Activated T-cell treated with anti-CD3 and anti-CD28 coated beads, Interleukin-2, amount 50 U/mL, for 48 hours (primary cell): Measurements from ENCODE around the gene MATK.

ENCODE experiments used
- DNase-seq, 2 experiments: peaks; one replicate each; pipeline ENCODE4 v3.0.0-alpha.2; 2020

Gene MATK

DNA sequence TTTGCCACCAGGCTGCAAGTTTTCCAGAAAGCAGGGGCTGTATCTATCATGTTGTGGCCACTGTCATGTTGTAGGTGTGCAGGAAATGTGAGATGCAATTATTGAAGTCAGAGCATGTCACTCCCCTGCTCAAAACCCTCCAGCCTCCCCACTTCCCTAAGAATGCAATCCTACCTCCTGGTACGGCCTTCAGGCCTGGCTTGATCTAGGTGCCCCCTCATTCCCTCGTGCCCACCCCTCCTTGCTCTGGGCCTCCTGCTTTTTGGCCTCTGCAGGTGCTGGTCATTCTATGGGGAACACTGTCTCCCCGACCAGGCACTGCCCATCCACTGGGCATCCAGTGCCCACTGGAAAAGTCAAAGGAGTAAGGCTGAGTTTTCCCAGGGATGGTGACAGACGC, 28.5 kb upstream of the MATK start:
- no peak for DNase-seq

DNA sequence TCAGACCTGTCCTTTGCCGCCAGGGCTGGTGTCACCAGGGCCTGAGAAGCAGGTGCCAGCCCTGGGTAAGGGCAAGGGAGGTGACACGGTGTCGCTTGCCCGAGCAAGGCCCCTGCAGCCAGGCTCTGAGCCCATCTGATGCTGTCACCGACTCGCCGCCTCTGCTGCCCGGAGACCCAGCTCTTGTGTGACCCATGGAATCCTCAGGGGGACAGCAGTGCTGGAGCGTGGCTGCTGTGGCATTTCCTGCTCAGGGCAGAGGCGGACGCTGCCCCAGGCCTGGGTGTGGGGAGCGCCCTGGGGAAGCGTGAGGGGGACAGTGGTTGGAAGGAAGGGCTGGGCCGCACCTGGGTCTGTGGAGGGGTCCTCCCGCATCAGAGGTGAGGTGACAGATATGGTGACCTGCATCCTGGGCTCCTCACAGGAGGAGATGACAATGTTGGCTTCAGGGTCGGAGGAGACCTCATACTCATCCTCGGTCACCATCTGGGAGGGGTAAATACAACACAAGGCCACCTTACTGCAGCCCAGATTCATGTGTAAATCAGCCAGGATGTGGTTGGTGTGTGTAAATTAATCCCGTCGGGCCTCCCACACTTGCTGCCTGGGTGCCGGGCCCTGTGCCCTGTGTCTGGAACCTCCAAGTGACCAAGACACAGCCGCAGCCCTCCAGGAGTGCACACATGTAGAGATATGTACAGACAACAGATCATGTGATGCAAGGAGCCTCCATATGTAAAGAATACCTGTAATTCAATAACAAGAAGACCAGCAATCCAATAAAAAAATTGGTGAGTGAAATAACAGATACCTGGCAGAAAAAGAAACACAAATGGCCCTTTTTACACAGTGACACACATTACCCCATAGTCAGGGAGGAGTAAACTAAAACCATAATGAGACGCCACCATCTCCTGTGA, 27.6 kb upstream of the MATK start:
- peak; percentile 37 to 43 for DNase-seq

DNA sequence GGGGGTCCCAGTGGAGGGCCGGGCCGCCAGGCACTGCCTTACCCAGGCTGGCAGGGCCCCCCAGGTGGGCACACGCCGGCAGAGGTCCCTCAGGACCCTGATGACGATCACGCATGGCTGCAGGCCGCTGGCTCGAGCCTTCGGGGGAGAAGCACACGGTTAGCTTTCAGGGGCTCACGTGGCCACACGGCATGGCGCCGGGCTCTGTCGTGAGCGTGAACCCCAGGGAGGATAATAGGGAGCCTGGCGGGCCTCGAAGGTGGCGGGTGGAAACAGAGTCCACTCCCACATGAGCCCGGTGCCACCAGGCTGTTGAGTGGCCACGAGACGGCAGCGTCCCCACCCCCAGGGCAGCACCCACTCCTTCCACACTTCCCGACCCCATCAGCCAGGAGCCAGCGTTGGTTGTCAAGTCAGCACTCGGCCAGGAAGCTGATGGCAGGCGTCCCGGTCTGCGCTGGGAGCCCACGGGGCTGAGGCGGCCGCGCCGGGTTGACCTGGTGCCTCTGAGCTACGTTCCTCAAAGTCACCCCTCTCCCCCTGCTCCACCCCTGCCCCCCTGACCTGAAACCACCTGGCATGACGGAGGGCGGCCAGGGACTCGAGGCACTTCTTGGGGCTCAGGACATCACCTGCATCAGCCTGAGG, 24.7 kb upstream of the MATK start:
- DNase-seq = no peak

DNA sequence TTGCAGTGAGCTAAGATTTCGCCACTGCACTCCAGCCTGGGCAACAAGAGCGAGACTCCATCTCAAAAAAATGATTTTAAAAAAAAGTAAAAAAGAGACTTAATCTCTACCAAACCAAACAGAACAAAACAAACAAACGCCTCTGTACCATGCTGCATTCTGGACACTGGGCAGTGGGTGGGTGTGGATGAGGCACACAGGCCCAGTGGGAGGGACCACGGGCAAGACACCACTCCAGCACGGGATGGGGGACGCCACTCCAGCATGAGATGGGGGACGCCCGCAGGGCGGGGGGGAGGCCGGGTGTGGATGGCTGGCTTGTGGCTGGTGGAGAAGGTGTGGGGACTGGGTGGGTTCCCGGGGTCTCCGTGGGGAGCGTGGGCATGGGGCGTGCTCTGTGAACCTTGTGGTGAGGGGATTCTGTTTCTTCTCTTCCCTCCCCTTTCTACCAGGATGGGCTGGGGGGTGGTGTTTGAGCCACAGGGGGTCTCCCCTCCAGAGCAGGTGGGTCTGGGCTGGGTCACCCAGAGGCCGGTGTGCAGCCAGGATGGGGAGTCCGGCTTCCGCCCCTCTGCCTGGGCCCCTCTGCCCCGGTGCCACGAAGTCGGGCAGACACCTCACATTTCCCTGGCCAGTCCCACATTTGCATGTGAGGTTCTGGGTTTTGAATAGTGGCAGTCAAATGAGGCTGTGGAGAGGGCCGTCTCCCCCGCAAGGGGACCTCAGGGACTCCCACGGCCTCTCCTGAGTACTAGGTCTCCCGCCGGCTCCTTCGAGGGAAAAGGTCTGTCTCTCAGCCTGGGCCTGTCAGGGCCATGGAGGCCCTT, 23.9 kb upstream of the MATK start:
- DNase-seq = no peak

DNA sequence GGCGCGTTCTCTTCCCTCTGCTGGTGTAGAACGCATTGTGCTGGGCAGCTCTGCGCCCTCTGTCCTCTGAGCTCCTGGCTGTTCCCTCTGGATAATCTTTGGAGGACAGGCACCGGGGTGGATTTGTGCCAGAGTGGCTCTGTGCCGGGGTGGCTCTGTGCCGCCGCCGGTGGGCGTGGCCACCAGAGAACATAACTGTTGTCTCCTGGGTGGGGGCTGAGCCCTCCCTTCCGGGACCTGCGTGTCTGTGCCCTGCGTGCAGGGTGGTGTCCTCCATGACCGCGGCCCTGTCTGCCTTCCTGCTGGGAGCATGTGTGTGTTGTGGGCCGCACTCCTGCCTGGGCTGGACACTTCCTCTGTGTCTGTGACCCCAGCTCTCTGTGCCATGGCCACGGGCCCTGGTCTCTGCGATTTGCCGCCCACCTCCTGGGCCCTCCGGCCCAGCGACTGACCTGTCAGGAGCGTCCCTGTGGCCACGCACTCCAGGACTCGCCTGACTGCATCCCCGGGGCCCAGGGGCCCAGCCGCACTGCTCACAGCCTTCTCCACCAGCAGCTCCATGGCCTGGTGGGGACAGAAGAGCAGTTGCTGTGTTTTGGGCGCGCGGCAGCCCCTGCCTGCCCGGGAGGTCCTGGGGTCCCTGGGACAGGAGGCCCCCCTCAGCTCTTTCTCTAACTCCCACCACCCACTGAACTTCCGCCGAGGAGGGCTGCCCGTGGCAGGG, 22.4 kb upstream of the MATK start:
- DNase-seq = no peak

DNA sequence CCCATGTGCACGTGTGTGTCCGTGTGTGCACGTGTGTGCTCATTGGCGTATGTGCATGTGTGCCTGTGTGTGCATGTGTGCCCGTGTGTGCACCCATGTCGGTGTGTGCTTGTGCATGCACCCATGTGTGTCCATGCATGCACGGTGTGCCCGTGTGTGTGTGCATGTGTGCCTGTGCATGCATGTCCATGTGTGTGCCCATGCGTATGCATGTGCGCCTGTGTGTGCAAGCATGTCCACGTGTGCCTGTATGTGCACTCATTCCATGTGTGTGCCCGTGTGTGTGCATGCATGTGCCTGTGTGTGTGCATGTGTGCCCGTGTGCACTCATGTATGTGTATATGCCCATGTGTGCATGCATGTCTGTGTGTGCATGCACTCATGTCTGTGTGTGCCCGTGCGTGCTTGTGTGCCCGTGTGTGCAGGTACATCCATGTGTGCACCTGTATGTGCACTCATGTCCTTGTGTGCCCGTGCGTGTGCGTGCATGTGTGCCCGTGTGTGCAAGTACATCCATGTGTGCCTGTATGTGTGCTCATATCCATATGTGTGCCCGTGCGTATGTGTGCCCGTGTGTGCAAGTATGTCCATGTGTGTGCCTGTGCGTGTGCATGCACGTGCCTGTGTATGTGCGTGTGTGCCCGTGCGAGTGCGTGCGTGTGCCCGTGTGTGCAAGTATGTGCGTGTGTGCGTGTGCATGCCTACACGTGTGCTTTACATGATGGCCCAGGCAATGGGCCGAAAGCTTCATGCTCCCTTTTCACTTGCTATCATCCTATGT, 21.6 kb upstream of the MATK start:
- no peak for DNase-seq

DNA sequence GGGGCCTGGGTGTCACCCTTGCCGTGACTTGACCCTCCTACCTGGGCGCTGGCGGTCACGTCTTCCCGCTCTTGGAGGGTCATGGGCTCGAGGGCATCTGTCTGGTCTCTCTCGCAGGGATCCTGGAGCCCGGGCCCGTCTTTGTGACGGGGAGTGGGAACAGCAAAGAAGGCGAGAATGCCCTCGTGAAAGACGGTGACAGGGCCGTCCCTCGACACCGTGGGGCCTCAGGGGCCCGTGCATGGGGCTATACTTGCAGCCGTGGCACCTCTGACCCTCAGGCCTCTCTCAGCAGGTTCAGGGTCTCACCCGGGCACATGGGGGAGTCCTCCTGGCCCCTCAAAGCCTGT, 20.9 kb upstream of the MATK start:
- DNase-seq = no peak

DNA sequence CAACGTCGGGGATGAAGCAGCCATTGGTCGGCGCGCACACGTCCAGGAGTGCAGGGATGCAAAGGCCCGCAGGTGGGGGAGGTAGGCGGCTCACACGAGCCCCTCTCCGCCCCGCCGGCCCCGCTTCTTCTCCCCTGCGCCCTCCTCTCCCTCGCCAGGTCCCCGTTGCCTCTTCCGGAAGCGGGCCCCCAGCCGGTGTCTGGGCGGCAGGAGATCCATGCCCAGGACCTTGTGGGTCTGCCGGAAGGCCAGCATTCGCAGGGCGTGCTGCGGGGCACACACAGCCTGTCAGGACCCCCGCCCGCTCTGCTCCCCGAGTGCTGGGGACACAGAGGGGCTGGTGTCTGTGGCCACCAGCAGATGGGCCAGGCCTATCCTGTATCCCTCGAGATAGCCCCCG, 19.7 kb upstream of the MATK start:
- DNase-seq = no peak

DNA sequence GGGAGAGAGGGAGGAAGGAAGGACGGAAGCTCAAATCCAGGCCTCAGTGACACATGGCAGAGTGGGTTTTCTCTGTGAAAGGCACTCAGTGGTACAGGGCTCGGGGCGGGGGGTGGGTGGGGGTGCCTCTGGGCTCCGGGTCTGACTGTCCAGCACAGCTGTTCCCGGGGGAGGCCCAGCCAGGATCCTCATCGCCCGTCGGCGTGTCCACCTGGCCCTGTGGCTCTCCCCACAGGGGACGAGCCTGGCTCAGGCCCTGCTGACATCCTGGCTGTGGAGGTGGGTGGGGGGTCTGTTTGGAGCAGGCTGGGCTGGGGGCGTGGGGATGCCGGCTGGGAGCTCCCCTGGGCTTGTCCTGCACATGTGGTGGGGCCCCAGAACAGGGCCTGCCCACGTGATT, 18.2 kb upstream of the MATK start:
- no peak for DNase-seq

DNA sequence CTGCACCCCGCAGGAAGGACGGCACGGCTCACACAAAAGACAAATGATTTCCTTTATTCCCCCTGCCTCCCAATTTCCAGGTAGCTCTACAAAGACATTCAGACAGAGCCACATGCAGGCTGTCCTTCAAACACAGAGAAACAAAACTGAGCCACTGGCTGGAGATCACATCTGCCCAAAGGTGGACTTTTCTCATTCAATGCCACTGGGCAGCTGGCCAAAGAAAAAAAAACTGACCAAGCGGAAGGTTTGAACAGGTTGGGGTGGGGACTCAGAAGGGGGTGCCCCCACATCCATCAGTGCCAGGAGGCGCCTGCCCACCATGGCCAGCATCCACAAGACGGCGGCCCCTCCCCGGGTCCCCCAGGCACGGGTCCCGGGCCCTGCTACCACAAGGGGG, 17.8 kb upstream of the MATK start:
- DNase-seq = no peak

DNA sequence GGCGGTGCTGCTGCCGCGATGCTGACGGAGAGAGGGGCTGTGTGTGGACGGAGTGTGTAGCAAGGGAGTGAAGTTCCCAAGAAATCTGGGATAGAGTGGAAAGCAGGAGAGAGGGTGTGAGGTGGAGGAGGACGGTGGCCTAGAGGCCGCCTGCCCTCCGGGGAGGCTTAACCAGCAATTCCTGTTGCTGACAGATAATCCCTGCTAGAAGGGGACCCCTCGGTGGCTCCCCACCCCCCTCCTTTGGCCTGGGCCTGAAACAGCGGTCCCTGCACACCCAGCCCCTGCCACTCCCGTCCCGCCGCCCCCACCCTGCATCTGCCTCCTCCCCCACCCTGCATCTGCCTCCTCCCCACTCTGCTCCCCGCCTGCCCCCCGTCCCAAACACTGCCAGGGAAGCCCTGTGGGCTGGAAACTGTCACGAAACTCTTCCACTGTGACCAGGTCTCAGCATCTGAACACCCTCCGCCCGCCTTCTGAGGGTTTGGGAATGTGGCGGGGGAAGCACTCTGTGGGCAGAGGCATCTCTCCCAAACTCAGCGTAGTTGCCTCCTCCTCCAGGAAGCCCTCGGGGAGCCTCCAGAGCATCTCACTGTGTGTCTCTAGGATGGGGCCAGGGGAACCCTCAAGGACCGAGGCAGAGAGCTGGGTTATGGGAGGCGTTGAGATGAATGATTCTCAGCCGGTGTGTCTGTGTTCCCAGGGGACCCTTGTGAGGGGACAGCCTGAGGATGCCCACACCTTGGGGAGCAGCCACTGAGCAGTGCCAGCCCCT, 17.1 kb upstream of the MATK start:
- DNase-seq = no peak

DNA sequence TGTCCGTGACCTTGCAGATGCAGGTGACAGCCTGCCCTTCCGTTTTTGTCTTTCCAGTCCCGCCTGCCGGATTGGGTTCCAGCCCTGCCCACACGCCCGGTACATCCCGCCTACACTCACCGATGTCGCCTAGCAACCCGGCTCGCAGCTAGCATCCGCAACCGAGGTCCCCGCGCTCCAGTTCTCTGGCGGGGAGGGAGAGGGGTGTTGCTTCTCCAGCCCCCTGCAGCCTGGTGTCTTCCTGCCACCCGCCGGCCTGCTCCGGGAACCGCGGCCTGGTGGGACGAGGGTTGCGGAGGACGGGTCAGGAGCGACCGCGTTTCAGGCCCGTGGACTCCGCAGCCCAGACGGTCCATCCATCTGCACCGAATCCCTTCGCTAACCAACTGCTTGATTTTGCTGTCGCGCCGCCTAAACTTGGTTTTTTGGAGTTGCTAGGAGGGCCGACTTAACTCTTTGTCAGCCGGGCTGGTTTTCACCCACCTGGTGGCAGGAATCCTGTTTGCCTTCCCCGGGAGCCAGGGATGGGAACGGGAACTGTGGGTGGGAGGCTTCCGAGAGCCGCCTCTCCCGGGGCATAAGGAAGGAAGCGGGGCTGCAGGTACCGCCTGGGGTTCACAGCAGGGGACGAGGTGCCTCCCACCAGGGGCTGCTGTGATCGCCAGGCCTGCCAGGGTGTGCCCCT, 15.4 kb upstream of the MATK start:
- DNase-seq = peak; percentile 59 to 75

DNA sequence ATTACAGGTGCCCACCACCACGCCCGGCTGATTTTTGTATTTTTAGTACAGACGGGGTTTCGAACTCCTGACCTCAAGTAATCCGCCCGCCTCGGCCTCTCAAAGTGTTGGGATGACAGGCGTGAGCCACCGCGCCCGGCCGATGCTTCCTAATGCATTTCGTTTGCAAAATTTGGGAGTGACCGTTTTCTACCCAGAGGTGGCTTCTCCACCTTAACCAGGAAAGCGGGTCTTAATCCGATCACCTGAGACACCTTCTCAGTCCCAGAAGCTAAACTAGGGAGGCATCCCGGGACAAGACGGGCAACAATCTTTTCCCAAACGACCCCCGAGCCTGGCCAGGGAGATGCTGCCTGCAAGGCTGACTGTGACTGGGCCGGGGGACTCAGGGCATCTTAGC, 14.8 kb upstream of the MATK start:
- no peak for DNase-seq

DNA sequence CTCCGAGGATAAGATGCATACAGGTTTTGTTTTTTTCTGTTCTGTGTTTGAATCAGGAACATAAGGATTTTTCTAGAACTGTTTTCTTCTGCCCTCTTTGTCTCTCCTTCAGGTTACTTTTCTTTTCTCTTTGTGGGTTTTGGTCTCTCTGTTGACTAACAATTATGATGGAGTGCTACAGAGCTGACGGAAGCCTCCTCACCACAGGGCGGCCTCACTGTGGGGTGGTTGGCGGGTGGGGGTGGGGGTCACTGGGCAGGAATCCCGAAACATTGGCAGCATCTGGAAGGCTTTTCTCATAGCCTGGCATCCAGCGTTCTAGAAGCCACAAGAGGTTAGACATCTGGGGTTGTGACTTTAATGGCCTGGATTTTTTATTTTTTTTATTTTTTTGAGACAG, 12.0 kb upstream of the MATK start:
- DNase-seq = no peak

DNA sequence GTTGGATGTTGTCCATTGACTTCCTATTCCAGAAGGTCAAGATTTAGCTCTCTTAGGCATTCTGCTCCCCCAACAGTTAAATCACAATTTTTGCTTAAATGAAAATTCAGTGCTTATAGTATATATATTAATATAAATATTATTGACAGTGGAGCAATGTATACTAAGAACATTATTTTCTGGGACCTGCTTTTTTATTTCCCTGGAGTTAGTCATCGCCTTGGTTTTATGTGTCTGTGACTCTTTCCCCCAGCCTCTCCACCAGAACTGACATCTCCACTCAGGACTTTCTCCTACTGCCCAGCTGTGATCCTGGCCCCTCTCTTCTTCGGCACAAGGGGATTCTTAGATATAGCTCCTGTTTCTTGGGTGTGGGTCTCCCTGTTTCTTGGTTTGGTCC, 10.2 kb upstream of the MATK start:
- no peak for DNase-seq

DNA sequence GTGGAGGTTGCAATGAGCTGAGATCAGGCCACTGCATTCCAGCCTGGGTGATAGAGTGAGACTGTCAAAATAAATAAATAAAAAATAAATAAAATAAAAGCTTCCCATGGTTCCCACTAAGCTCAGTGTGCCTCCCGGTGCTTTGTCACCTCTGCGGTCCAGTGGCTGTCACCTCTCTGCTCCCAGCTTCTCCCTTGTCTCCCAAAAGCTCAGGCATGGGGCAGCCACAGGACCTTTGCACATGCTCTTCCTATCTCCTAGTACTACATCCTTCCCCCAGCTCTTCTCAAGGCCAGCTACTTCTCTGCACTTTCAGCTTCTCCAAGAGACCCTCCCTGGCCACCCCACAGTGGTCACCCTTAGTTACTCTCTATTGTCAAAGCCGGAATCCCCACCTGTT, 7.6 kb upstream of the MATK start:
- DNase-seq = no peak

DNA sequence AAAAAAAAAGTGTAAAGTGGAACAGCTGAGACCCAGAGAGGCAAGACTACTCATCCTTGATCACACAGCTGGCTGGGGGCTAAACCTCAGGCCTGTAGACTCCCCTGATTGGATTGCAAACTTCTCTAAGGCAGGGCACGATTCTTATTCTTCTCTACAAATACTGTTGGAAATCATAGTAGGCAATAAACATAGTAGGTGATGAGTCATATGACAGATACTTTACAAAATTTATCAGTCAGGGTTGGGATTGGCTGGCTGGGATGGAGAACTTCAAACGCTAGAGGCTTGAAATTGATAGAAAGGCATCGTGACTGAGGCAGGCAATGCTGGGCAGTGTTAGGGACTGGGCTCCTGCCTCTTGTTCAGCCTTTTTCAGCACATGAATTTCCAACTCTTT, 5.9 kb upstream of the MATK start:
- no peak for DNase-seq

DNA sequence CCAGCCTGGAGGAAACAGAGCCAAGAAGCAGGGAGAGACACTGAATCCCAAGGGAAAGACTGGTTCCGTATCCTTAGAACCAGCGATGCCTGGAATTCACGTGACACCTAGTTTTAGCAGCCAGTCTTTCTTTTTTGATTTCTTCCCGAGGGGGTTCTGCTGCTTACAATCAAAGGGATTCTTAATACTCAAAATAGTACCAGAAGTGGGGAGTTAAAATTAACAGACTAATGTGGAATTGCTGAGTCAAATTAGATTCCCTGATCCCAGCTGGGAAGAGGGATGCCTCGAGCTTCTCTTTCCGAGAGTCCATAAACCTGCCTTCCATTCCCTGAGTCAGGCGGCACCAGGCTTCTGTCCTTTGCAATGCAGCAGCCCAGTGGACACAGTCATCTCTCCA, 4.8 kb upstream of the MATK start:
- DNase-seq = no peak

DNA sequence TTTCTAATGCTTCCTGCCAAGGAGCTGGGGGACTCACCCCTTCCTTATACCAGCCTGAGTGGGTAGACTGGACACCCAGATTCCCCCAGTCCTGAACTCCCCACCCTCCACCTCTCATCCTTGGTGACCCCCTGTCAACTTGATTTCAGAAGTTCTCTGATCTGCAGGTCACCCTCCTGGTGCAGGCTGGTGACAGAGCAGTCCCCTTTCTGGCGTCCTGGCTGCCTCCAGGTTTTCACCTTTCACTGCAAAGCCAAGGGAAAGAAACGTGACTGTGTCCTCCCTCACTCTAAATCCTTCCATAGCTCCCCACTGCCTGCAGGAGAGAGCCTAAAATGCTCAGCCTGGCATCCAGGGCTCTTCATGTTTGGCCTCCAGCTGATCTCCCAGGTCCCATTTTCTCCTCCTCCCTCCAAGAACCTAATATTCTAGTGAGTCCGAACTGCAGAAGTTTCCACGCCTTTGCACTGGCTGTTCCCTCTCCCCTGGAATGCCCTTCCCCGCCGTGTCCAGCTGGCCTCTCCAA, 4.1 kb upstream of the MATK start:
- no peak for DNase-seq

DNA sequence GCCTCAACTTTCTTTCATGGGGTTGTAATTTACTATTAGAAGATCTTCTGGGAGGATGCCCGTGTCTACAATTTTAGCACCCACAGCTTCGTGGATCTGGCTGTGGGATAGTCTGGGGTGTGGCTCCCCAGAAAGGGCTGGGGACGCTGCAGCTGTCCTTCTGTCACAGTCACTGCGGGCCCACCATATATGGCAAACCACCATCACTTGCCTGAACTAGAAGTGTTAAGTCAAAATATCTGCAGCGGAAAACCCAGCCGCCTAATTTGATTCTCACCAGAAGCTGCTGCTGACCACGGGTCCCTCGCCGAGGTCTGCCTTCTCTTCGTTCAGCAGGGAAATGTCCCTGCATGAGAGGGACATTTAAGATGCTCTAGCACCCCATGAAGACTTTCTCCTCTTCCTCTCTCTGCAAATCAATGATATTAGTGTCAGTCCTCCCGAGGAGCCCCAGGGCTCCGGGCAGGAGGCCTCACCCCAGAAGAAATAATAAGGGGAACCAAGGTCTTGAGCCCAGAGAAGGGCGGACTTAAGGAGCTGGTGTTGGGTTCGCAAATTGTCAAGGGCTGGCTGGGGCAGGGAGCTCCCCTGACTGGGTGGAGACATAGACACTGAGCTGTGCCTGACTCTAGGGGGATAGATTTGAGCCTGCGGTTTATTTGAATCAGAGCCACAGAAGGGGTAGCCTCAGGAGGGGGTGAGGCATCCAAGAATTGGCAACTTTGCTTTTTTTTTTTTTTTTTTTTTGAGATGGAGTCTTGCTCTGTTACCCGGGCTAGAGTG, 3.0 kb upstream of the MATK start:
- no peak for DNase-seq
